GM23338 (cell line): ENCODE results near the gene DIO1. TPM values are rescaled to one million over a fixed set of nuclear protein-coding genes. Genes with fewer than 3 reads are reported as not detected.

Source experiments
- ATAC-seq: fragments of 200-7000 bp; cut with Tn5 transposase; 3 replicates; pipeline ENCODE4 v1.9.1; 2020
- DNase-seq: peaks from one replicate; pipeline ENCODE4 v3.0.0-alpha.2; 2015; ENCODE audit warnings: low spot score
- H2AFZ ChIP-seq: fragments of 200-600 bp; sonication (generic); 2 replicates; pipeline ENCODE4 v1.8.0; 2016; ENCODE audit warnings: antibody characterized with exemption, mild to moderate bottlenecking, moderate library complexity
- H3F3A ChIP-seq: fragments of 200-600 bp; sonication (generic); replicated peaks from 2 replicates; pipeline ENCODE4 v1.8.0; 2017; ENCODE audit warnings: antibody characterized with exemption, mixed run types, low read depth
- H3K27ac ChIP-seq: fragments of 200-600 bp; sonication (generic); 2 replicates; pipeline ENCODE4 v1.6.1; 2016; ENCODE audit warnings: low read depth
- H3K27me3 ChIP-seq: fragments of 200-600 bp; sonication (generic); 2 replicates; pipeline ENCODE4 v1.8.0; 2016; ENCODE audit warnings: mild to moderate bottlenecking, mixed run types, moderate library complexity; ENCODE audit not compliant: insufficient read depth
- H3K36me3 ChIP-seq: fragments of 200-600 bp; sonication (generic); 2 replicates; pipeline ENCODE4 v1.8.0; 2016; ENCODE audit warnings: mild to moderate bottlenecking; ENCODE audit not compliant: insufficient read depth
- H3K4me1 ChIP-seq: fragments of 200-600 bp; sonication (generic); 2 replicates; pipeline ENCODE4 v1.8.0; 2016; ENCODE audit warnings: mild to moderate bottlenecking, moderate library complexity; ENCODE audit not compliant: insufficient read depth
- H3K4me2 ChIP-seq: fragments of 200-600 bp; sonication (generic); 2 replicates; pipeline ENCODE4 v1.7.1; 2017; ENCODE audit warnings: mixed run types
- H3K4me3 ChIP-seq: fragments of 200-600 bp; sonication (generic); 2 replicates; pipeline ENCODE4 v1.6.1; 2016; ENCODE audit warnings: mixed run types
- H3K79me2 ChIP-seq: fragments of 200-600 bp; sonication (generic); replicated peaks from 2 replicates; pipeline ENCODE4 v1.8.0; 2017; ENCODE audit warnings: mild to moderate bottlenecking; ENCODE audit not compliant: insufficient read depth
- H3K9me2 ChIP-seq: fragments of 200-600 bp; sonication (generic); 2 replicates; pipeline ENCODE4 v1.8.0; 2017; ENCODE audit not compliant: insufficient read depth
- H4K20me1 ChIP-seq: fragments of 200-600 bp; sonication (generic); replicated peaks from 2 replicates; pipeline ENCODE4 v1.8.0; 2017; ENCODE audit warnings: mild to moderate bottlenecking; ENCODE audit not compliant: insufficient read depth
- H3K27ac Mint-ChIP-seq: 2 replicates; pipeline ENCODE4 v1.8.0; 2020; ENCODE audit warnings: inconsistent platforms, mild to moderate bottlenecking, moderate library complexity, mixed read lengths
- H3K27me3 Mint-ChIP-seq: 3 replicates; pipeline ENCODE4 v1.8.0; 2022; ENCODE audit warnings: low read depth, mild to moderate bottlenecking, moderate library complexity, mixed read lengths, inconsistent platforms; ENCODE audit not compliant: insufficient read depth, poor library complexity
- H3K36me3 Mint-ChIP-seq: 3 replicates; pipeline ENCODE4 v1.8.0; 2021; ENCODE audit warnings: low read depth, mild to moderate bottlenecking, inconsistent platforms, moderate library complexity, mixed read lengths
- H3K4me1 Mint-ChIP-seq: 3 replicates; pipeline ENCODE4 v1.8.0; 2020; ENCODE audit warnings: mild to moderate bottlenecking, inconsistent platforms, mixed read lengths
- H3K4me3 Mint-ChIP-seq: 3 replicates; pipeline ENCODE4 v1.8.0; 2021; ENCODE audit warnings: moderate library complexity, mild to moderate bottlenecking, inconsistent platforms, mixed read lengths
- H3K9me3 Mint-ChIP-seq: 3 replicates; pipeline ENCODE4 v1.8.0; 2020; ENCODE audit warnings: moderate library complexity, mild to moderate bottlenecking, inconsistent platforms, mixed read lengths
- ETS1 ChIP-seq: IDR thresholded peaks from 2 replicates; pipeline ENCODE4 v1.6.1; 2016; ENCODE audit warnings: antibody characterized with exemption
- EZH2 ChIP-seq: fragments of 200-600 bp; sonication (generic); IDR thresholded peaks from one replicate; pipeline ENCODE4 v1.8.0; 2017; ENCODE audit warnings: antibody characterized with exemption, mild to moderate bottlenecking, low read depth; ENCODE audit not compliant: unreplicated experiment
- JUNB ChIP-seq: IDR thresholded peaks from one replicate; pipeline ENCODE4 v1.6.1; 2016; ENCODE audit warnings: antibody characterized with exemption; ENCODE audit not compliant: unreplicated experiment
- NANOG ChIP-seq: IDR thresholded peaks from 2 replicates; pipeline ENCODE4 v1.6.1; 2016; ENCODE audit warnings: antibody characterized with exemption, borderline replicate concordance
- POLR2AphosphoS5 ChIP-seq: IDR thresholded peaks from 2 replicates; pipeline ENCODE4 v1.6.1; 2016; ENCODE audit warnings: antibody characterized with exemption, low read depth
- ZNF331 ChIP-seq: fragments of 250-450 bp; sonication (Bioruptor Pico); IDR thresholded peaks from 2 replicates; pipeline ENCODE4 v1.5.0; 2020; ENCODE audit warnings: low read depth, mild to moderate bottlenecking, moderate library complexity
- polyA plus RNA-seq: library from polyadenylated mRNA; unstranded; fragments of >200 nt; fragmentation: Nextera tagmentation; extraction: Ambion mirVana; gene quantifications from 2 replicates; pipeline ENCODE4 v1.2.1, GENCODE V29; 2016
- total RNA-seq: library from RNA; depleted of rRNA; stranded (reverse); fragments of >200 nt; shearing (Covaris generic); gene quantifications from 2 replicates; pipeline ENCODE4 v1.2.3, GENCODE V29; 2014
- TF ChIP-seq, protein P1 (sequence below): fragments of 250-450 bp; sonication (Bioruptor Pico); IDR thresholded peaks from 2 replicates; pipeline ENCODE4 v1.5.0; 2020; ENCODE audit warnings: mild to moderate bottlenecking, moderate library complexity
- TF ChIP-seq, protein P2 (sequence below): IDR thresholded peaks from one replicate; pipeline ENCODE4 v1.6.1; 2018; ENCODE audit warnings: antibody characterized with exemption; ENCODE audit not compliant: unreplicated experiment

Gene DIO1
- total and polyA plus RNA-seq, 2 experiments from 2014 or later: 0.27 TPM; not detected in 1

- TF ChIP-seq, protein P1, sequence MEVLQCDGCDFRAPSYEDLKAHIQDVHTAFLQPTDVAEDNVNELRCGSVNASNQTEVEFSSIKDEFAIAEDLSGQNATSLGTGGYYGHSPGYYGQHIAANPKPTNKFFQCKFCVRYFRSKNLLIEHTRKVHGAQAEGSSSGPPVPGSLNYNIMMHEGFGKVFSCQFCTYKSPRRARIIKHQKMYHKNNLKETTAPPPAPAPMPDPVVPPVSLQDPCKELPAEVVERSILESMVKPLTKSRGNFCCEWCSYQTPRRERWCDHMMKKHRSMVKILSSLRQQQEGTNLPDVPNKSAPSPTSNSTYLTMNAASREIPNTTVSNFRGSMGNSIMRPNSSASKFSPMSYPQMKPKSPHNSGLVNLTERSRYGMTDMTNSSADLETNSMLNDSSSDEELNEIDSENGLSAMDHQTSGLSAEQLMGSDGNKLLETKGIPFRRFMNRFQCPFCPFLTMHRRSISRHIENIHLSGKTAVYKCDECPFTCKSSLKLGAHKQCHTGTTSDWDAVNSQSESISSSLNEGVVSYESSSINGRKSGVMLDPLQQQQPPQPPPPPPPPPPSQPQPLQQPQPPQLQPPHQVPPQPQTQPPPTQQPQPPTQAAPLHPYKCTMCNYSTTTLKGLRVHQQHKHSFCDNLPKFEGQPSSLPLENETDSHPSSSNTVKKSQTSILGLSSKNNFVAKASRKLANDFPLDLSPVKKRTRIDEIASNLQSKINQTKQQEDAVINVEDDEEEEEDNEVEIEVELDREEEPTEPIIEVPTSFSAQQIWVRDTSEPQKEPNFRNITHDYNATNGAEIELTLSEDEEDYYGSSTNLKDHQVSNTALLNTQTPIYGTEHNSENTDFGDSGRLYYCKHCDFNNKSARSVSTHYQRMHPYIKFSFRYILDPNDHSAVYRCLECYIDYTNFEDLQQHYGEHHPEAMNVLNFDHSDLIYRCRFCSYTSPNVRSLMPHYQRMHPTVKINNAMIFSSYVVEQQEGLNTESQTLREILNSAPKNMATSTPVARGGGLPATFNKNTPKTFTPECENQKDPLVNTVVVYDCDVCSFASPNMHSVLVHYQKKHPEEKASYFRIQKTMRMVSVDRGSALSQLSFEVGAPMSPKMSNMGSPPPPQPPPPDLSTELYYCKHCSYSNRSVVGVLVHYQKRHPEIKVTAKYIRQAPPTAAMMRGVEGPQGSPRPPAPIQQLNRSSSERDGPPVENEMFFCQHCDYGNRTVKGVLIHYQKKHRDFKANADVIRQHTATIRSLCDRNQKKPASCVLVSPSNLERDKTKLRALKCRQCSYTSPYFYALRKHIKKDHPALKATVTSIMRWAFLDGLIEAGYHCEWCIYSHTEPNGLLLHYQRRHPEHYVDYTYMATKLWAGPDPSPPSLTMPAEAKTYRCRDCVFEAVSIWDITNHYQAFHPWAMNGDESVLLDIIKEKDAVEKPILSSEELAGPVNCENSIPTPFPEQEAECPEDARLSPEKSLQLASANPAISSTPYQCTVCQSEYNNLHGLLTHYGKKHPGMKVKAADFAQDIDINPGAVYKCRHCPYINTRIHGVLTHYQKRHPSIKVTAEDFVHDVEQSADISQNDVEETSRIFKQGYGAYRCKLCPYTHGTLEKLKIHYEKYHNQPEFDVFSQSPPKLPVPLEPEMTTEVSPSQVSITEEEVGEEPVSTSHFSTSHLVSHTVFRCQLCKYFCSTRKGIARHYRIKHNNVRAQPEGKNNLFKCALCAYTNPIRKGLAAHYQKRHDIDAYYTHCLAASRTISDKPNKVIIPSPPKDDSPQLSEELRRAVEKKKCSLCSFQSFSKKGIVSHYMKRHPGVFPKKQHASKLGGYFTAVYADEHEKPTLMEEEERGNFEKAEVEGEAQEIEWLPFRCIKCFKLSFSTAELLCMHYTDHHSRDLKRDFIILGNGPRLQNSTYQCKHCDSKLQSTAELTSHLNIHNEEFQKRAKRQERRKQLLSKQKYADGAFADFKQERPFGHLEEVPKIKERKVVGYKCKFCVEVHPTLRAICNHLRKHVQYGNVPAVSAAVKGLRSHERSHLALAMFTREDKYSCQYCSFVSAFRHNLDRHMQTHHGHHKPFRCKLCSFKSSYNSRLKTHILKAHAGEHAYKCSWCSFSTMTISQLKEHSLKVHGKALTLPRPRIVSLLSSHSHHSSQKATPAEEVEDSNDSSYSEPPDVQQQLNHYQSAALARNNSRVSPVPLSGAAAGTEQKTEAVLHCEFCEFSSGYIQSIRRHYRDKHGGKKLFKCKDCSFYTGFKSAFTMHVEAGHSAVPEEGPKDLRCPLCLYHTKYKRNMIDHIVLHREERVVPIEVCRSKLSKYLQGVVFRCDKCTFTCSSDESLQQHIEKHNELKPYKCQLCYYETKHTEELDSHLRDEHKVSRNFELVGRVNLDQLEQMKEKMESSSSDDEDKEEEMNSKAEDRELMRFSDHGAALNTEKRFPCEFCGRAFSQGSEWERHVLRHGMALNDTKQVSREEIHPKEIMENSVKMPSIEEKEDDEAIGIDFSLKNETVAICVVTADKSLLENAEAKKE (CRISPR knock-in tag): no peak
- TF ChIP-seq JUNB (no peak), ZNF331 (CRISPR knock-in tag) (no peak), NANOG (no peak), EZH2 (no peak)
- TF ChIP-seq, protein P2, sequence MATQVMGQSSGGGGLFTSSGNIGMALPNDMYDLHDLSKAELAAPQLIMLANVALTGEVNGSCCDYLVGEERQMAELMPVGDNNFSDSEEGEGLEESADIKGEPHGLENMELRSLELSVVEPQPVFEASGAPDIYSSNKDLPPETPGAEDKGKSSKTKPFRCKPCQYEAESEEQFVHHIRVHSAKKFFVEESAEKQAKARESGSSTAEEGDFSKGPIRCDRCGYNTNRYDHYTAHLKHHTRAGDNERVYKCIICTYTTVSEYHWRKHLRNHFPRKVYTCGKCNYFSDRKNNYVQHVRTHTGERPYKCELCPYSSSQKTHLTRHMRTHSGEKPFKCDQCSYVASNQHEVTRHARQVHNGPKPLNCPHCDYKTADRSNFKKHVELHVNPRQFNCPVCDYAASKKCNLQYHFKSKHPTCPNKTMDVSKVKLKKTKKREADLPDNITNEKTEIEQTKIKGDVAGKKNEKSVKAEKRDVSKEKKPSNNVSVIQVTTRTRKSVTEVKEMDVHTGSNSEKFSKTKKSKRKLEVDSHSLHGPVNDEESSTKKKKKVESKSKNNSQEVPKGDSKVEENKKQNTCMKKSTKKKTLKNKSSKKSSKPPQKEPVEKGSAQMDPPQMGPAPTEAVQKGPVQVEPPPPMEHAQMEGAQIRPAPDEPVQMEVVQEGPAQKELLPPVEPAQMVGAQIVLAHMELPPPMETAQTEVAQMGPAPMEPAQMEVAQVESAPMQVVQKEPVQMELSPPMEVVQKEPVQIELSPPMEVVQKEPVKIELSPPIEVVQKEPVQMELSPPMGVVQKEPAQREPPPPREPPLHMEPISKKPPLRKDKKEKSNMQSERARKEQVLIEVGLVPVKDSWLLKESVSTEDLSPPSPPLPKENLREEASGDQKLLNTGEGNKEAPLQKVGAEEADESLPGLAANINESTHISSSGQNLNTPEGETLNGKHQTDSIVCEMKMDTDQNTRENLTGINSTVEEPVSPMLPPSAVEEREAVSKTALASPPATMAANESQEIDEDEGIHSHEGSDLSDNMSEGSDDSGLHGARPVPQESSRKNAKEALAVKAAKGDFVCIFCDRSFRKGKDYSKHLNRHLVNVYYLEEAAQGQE: no peak
Observed at GRCh38 chr1:53891018-53891417, 3.0 kb upstream of the DIO1 start (continued).

- Mint-ChIP-seq H3K4me1 (peaks cover 10% of the 10 kb centered on the region; the same call in 2 of the 3 replicates), H3K36me3 (peaks cover 3% of the 10 kb centered on the region; the same call in 2 of the 3 replicates), H3K4me3 (no peak overlapping the region), H3K9me3 (no peaks in the 10 kb centered on the region), H3K27ac (no peak overlapping the region), H3K27me3 (peaks cover 10% of the 10 kb centered on the region)
- Histone ChIP-seq H3K4me3 (no peak overlapping the region), H4K20me1 (no peaks in the 10 kb centered on the region), H3F3A (no peaks in the 10 kb centered on the region; the same call in 1 of the 2 replicates), H3K9me2 (no peaks in the 10 kb centered on the region), H3K36me3 (no peaks in the 10 kb centered on the region; the same call in 1 of the 2 replicates), H3K27me3 (no peaks in the 10 kb centered on the region), H3K4me1 (peaks cover 5% of the 10 kb centered on the region; the same call in 1 of the 2 replicates), H2AFZ (peak overlapping the region; percentile 69; the same call in 1 of the 2 replicates), H3K79me2 (no peaks in the 10 kb centered on the region), H3K27ac (no peak overlapping the region), H3K4me2 (no peak overlapping the region)
- ATAC-seq (no peak), DNase-seq (no peak)
- TF ChIP-seq ETS1: no peak
- no peak for TF ChIP-seq JUNB
- TF ChIP-seq POLR2AphosphoS5: no peak
- no peak for TF ChIP-seq NANOG
- no peak for TF ChIP-seq ZNF331 (CRISPR knock-in tag)
- TF ChIP-seq, protein P2: no peak
Observed at GRCh38 chr1:53891678-53892077, 2.3 kb upstream of the DIO1 start.
